ENCODE measurements around the gene ISOC2. TPM values are rescaled to one million over a fixed set of nuclear protein-coding genes. Genes with fewer than 3 reads are reported as not detected.
A peak's percentile ranks its signal among the peaks of the same experiment; 100 is the strongest.

Gene ISOC2
- total and polyA plus RNA-seq, 9 of the 15 experiments (the other 6 are each of a cell fraction or from before 2014, with no cell fraction given) = 1.2 to 229 (median 58.3) TPM

DNA sequence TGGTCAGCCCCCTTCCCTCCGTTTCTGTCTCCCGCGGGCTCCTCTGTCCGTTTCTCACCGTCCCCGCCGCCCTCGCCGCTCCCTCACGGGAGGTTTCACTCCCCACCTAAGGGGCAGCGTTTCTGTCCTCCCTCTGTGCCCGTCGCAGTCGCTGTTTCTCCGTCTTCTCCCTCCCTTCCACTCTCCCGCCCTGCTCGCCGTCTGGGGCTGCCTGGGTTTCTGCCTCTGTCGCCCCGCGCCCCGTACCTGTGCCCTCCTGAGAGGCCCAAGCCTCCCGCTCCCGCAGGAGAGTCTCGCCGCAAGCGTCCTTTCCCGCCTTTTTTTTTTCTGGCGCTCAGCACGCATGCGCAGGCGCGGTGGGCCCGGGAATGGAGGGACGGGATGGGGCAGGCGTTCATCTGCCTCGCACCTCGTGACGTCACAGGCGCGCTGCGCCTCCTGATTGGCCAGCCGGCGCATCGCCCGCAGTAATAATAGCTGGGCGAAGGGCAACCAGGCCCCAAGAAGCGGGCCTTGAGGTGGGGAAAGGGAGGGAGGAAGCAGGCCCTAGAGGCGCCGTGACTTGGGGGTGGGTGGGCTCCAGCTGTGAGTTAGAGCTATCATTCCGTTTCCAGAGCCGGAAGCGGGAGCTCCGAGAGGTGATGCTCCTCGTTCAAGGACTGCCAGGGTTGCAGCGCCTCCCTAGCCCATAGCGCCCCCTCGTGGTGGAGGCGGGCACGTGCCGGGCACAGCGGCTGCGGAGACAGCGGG is 42.2 kb upstream of the ISOC2 start (continued):
- TF ChIP-seq ATF3 (IDR thresholded peaks at IDR 0.05) = peak; percentile 81
- TF ChIP-seq ATF3 (CRISPR knock-in tag; conservative IDR thresholded peaks at IDR 0.05) = peak; percentile 83
- no peak for TF ChIP-seq CBX8 (IDR thresholded peaks at IDR 0.05; ENCODE audit: borderline replicate concordance, extremely low read depth, low read depth, low read length, poor library complexity, severe bottlenecking)
- no peak for TF ChIP-seq HDAC6 (IDR thresholded peaks at IDR 0.05; ENCODE audit: low read depth, low read length)
- TF ChIP-seq, protein P1, sequence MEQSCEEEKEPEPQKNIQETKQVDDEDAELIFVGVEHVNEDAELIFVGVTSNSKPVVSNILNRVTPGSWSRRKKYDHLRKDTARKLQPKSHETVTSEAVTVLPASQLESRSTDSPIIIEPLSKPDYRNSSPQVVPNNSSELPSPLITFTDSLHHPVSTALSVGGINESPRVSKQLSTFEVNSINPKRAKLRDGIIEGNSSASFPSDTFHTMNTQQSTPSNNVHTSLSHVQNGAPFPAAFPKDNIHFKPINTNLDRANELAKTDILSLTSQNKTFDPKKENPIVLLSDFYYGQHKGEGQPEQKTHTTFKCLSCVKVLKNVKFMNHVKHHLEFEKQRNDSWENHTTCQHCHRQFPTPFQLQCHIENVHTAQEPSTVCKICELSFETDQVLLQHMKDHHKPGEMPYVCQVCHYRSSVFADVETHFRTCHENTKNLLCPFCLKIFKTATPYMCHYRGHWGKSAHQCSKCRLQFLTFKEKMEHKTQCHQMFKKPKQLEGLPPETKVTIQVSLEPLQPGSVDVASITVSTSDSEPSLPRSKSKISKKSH (CRISPR knock-in tag; IDR thresholded peaks at IDR 0.05) = no peak
- peak; percentile 77 to 79 for TF ChIP-seq TRIM24 (IDR thresholded peaks at IDR 0.05)
- no peak for TF ChIP-seq CREB3 (tag; conservative IDR thresholded peaks at IDR 0.05; ENCODE audit: low read depth)
- peak; percentile 91 for TF ChIP-seq ATF2 (CRISPR knock-in tag; IDR thresholded peaks at IDR 0.05)
- TF ChIP-seq BCOR (IDR thresholded peaks at IDR 0.05) = no peak
- TF ChIP-seq ZFP30 (CRISPR knock-in tag; IDR thresholded peaks at IDR 0.05; ENCODE audit: borderline replicate concordance) = no peak
- TF ChIP-seq, protein P2, sequence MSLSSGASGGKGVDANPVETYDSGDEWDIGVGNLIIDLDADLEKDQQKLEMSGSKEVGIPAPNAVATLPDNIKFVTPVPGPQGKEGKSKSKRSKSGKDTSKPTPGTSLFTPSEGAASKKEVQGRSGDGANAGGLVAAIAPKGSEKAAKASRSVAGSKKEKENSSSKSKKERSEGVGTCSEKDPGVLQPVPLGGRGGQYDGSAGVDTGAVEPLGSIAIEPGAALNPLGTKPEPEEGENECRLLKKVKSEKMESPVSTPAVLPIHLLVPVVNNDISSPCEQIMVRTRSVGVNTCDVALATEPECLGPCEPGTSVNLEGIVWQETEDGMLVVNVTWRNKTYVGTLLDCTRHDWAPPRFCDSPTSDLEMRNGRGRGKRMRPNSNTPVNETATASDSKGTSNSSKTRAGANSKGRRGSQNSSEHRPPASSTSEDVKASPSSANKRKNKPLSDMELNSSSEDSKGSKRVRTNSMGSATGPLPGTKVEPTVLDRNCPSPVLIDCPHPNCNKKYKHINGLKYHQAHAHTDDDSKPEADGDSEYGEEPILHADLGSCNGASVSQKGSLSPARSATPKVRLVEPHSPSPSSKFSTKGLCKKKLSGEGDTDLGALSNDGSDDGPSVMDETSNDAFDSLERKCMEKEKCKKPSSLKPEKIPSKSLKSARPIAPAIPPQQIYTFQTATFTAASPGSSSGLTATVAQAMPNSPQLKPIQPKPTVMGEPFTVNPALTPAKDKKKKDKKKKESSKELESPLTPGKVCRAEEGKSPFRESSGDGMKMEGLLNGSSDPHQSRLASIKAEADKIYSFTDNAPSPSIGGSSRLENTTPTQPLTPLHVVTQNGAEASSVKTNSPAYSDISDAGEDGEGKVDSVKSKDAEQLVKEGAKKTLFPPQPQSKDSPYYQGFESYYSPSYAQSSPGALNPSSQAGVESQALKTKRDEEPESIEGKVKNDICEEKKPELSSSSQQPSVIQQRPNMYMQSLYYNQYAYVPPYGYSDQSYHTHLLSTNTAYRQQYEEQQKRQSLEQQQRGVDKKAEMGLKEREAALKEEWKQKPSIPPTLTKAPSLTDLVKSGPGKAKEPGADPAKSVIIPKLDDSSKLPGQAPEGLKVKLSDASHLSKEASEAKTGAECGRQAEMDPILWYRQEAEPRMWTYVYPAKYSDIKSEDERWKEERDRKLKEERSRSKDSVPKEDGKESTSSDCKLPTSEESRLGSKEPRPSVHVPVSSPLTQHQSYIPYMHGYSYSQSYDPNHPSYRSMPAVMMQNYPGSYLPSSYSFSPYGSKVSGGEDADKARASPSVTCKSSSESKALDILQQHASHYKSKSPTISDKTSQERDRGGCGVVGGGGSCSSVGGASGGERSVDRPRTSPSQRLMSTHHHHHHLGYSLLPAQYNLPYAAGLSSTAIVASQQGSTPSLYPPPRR (CRISPR knock-in tag; IDR thresholded peaks at IDR 0.05; ENCODE audit: borderline replicate concordance) = peak; percentile 98; the same call in 1 of the 2 replicates
- TF ChIP-seq ELF1 (tag; IDR thresholded peaks at IDR 0.05) = peak; percentile 88
- peak; percentile 88 for TF ChIP-seq NR2C2 (CRISPR knock-in tag; IDR thresholded peaks at IDR 0.05)
- no peak for TF ChIP-seq NR2C2 (tag; IDR thresholded peaks at IDR 0.05)
- no peak for TF ChIP-seq ZNF134 (CRISPR knock-in tag; conservative IDR thresholded peaks at IDR 0.05)
- no peak for TF ChIP-seq C11orf30 (IDR thresholded peaks at IDR 0.05; ENCODE audit: low read depth)
- TF ChIP-seq ZNF12 (CRISPR knock-in tag; IDR thresholded peaks at IDR 0.05) = 0 out of 2 replicates have a peak, but pooled peaks have one; percentile 56
- no peak for TF ChIP-seq FOXJ3 (CRISPR knock-in tag; IDR thresholded peaks at IDR 0.05)
